ENCODE measurements around the gene E2F2.
A peak's percentile ranks its signal among the peaks of the same experiment; 100 is the strongest.

E2F2 gene

DNA sequence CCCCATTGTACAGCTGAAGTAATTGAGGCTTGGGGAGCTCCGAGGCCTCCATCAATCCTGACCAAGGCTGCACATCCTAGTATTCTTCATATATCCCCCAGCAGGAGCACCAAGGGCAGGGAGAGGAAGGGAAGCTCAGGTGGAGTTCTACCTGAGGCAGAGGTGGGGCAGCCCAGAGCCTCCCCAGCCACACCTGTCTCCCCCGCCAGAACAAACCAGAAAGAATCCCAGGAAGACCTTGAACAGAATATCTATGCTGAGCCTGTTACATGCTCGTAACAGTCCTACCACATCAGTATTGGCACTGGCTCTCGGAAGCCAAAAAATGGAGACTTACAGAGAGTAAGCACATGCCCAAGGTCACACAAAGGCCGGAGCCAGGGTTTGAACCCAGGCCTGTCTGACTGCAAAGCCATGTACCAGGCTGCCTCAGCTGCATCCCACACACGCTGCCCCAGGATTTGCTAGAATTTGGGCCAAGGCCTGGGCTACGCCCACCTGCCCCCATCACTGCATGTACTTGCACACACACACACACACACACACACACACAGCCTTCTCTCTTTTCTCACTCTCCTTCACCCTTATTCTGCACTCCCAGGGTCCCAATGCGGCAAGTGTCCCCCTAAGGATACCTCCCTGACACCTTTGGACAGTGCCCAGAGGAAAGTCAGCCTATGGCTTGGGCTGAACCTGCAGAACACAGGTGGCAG, 4.5 kb downstream of the E2F2 start:
- no peak for FAIRE-seq
- TF ChIP-seq TAF1 (IDR thresholded peaks at IDR 0.05; ENCODE audit: borderline replicate concordance, low read depth, low read length) (no peak), POLR2A (IDR thresholded peaks at IDR 0.05; ENCODE audit: low read depth, low read length) (no peak), POLR2AphosphoS5 (IDR thresholded peaks at IDR 0.05; ENCODE audit: low read depth, low read length) (no peak)
- DNase-seq (ENCODE audit: insufficient read length): no peak

DNA sequence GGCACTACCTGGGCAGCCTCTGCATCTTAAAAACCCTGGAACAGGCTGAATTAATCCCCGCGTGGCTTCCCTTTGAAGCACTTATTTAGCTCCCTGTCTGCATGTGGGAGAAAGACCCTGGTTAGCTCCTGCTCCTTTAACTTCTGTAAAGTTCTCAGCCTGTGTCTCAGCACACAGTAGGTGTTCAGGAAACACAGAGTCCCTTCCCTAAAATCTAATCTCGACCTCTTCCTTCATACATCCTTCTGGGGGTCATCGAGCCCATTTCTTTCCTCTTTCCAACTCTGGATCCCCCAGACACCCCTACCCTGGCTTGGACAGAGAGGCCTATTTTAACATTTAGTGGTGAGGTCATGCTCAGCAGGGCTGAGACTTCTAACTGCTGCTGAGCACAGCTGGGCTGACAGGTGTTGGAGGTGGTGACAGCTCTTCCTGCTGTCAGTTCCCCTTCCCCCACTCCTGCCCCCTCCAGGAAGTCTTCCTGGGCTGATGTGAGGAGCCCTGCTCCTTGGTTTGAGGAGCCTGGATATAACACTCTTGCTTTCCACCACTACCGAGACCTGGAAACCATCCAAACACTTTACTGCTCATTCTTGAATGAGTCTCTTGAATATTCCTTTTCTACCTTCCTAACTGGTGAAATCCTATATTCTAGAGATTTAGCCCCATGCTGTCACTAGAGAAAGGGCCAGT, 5.3 kb downstream of the E2F2 start:
- FAIRE-seq (peak; percentile 90), DNase-seq (ENCODE audit: insufficient read length) (no peak)
- TF ChIP-seq TAF1 (IDR thresholded peaks at IDR 0.05; ENCODE audit: borderline replicate concordance, low read depth, low read length): no peak
- peak; percentile 32; the same call in 1 of the 2 replicates for TF ChIP-seq POLR2AphosphoS5 (IDR thresholded peaks at IDR 0.05; ENCODE audit: low read depth, low read length)

GRCh38 chr1:23524716-23525401, 6.2 kb downstream of the E2F2 start:
- FAIRE-seq (peak; percentile 71), DNase-seq (ENCODE audit: insufficient read length) (peak; percentile 49)
- TF ChIP-seq TAF1 (IDR thresholded peaks at IDR 0.05; ENCODE audit: borderline replicate concordance, low read depth, low read length): no peak
- TF ChIP-seq POLR2A (IDR thresholded peaks at IDR 0.05; ENCODE audit: low read depth, low read length): no peak
- TF ChIP-seq POLR2AphosphoS5 (IDR thresholded peaks at IDR 0.05; ENCODE audit: low read depth, low read length): no peak

- no peak for FAIRE-seq
- no peak for DNase-seq (ENCODE audit: insufficient read length)
- no peak for TF ChIP-seq TAF1 (IDR thresholded peaks at IDR 0.05; ENCODE audit: borderline replicate concordance, low read depth, low read length)
- no peak for TF ChIP-seq POLR2A (IDR thresholded peaks at IDR 0.05; ENCODE audit: low read depth, low read length)
- TF ChIP-seq POLR2AphosphoS5 (IDR thresholded peaks at IDR 0.05; ENCODE audit: low read depth, low read length): no peak
Observed at GRCh38 chr1:23524163-23524562, 6.9 kb downstream of the E2F2 start.

DNA sequence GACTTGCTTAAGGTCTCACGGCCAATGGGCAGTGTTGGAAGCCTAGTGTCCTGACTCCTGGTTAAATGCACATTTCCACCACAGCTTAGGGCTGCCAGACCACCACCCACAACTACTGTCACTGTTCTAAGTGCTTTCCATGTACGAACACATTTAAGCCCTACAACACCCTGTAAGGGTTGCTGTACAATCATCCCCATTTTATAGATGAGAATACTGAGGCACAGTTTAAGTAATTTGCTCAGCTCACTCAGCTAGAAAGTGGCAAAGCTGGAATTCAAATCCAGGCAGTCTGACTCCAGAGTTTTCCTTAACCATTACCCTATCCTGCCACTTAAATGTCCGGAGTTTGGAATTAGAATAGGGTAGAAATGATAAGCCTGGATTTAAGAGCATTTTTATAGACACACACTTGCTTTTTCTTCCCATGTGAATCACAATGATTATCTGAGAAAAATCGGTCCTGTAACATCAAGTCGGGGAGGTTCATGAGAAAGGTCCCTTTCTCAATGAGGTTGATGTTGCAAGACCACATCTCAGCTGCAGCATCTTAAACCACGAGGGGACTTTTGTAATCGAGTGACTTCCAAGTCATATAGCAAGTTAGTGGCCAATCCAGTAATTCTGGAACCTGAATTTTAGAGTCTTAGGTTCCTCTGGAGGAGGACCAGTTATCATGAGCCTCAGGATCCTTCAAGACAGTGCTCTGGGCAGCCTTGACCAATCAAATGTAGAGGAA, 8.6 kb downstream of the E2F2 start:
- DNase-seq (ENCODE audit: insufficient read length): no peak
- TF ChIP-seq POLR2A (IDR thresholded peaks at IDR 0.05; ENCODE audit: low read depth, low read length) (no peak), TAF1 (IDR thresholded peaks at IDR 0.05; ENCODE audit: borderline replicate concordance, low read depth, low read length) (no peak), POLR2AphosphoS5 (IDR thresholded peaks at IDR 0.05; ENCODE audit: low read depth, low read length) (no peak)
- FAIRE-seq: no peak

- no peak for TF ChIP-seq POLR2AphosphoS5 (IDR thresholded peaks at IDR 0.05; ENCODE audit: low read depth, low read length)
- TF ChIP-seq POLR2A (IDR thresholded peaks at IDR 0.05; ENCODE audit: low read depth, low read length): no peak
- TF ChIP-seq TAF1 (IDR thresholded peaks at IDR 0.05; ENCODE audit: borderline replicate concordance, low read depth, low read length): no peak
- FAIRE-seq: no peak
- no peak for DNase-seq (ENCODE audit: insufficient read length)
Observed at GRCh38 chr1:23521588-23521987, 9.4 kb downstream of the E2F2 start.

DNA sequence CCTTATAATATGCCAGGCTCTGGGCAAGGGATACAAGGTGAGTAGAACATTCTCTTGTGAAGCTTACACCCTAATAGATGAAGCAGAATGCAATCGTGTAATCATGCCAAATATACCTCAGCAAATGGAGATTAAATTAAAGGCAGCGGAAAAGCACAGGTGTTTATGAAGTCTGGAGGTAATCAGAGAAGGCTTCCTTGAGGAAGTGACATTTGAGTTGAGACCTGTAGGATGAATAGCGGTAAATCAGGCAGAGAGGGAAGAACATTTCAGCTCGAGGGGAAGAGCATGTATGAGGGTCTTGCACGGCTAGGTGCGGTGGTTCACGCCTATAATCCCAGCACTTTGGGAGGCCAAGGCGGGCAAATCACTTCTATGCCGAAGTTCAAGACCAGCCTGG, 13.5 kb downstream of the E2F2 start:
- TF ChIP-seq TAF1 (IDR thresholded peaks at IDR 0.05; ENCODE audit: borderline replicate concordance, low read depth, low read length) (no peak), POLR2AphosphoS5 (IDR thresholded peaks at IDR 0.05; ENCODE audit: low read depth, low read length) (no peak), POLR2A (IDR thresholded peaks at IDR 0.05; ENCODE audit: low read depth, low read length) (no peak)
- no peak for DNase-seq (ENCODE audit: insufficient read length)

DNA sequence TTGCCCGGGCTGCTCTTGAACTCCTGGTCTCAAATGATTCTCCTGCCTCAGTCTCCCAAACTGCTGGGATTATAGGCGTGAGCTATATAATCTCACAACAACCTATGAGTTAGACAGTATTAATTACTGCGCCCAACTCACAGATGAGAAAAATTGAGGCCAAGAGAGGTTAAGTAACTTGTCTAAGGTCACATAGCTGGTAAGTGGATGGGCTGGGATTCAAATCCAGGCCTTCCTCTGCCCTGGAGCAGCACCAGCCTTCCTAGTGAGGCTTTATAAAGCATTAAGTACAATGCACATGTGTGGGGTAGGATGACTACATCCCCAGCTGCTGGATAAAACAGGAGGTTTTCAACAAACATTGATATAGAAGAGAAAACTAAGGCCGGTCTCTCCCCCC, 15.1 kb downstream of the E2F2 start:
- no peak for FAIRE-seq
- no peak for DNase-seq (ENCODE audit: insufficient read length)
- TF ChIP-seq POLR2A (IDR thresholded peaks at IDR 0.05; ENCODE audit: low read depth, low read length) (no peak), TAF1 (IDR thresholded peaks at IDR 0.05; ENCODE audit: borderline replicate concordance, low read depth, low read length) (no peak), POLR2AphosphoS5 (IDR thresholded peaks at IDR 0.05; ENCODE audit: low read depth, low read length) (no peak)

More for the DNA sequence above, 13.5 kb downstream of the E2F2 start:
- no peak for FAIRE-seq

DNA sequence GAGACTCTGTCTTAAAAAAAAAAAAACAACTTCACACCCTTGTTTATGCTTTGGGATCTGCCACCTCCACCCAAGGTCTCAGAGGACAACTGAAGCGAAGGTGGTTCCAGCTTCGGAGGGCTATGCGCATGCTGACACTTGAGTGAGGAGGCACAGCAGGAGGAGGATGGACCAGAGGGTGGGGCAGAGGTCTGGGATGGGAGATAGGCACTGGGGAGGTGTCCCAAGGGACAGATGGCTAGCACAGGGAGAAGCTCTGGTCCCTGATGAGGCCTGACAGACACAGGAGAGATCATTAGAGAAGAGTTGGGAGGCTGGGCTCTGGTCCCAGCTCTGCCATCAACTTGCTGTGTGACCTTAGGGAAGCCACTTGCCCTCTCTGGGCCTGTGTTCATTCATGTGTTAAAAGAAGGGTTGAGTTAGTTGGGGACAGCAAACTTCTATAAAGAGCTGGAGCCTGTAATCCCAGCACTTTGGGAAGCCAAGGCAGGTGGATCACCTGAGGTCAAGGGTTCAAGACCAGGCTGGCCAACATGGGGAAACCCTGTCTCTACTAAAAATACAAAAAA, 16.8 kb downstream of the E2F2 start:
- TF ChIP-seq POLR2A (IDR thresholded peaks at IDR 0.05; ENCODE audit: low read depth, low read length) (no peak), TAF1 (IDR thresholded peaks at IDR 0.05; ENCODE audit: borderline replicate concordance, low read depth, low read length) (no peak), POLR2AphosphoS5 (IDR thresholded peaks at IDR 0.05; ENCODE audit: low read depth, low read length) (no peak)
- FAIRE-seq: no peak
- no peak for DNase-seq (ENCODE audit: insufficient read length)

DNA sequence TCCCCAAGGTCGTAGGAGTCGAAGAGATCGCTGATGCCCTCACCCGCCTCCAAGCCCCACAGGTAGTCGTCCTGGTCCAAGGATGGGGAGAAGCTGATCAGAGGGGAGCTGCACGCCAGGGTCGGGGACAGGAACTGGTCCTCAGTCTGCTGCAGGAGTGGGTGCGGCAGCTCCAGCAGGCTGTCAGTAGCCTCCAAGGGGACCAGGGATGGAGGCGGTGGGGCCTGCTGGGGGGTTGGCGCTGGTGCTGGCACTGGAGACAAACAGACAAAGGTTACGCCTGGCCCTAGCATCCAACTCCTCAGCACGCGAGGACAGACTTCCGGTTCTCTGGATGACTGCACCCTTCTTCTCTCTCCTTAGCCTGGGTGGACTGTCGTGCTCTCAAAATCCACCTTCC, 21.1 kb downstream of the E2F2 start:
- no peak for FAIRE-seq
- TF ChIP-seq POLR2A (IDR thresholded peaks at IDR 0.05; ENCODE audit: low read depth, low read length): no peak
- no peak for TF ChIP-seq TAF1 (IDR thresholded peaks at IDR 0.05; ENCODE audit: borderline replicate concordance, low read depth, low read length)
- TF ChIP-seq POLR2AphosphoS5 (IDR thresholded peaks at IDR 0.05; ENCODE audit: low read depth, low read length): no peak

More for the DNA sequence above, 21.1 kb downstream of the E2F2 start:
- DNase-seq (ENCODE audit: insufficient read length): no peak
